Mononuclear cell (primary cell): ENCODE data around the gene PHF12. TPM values are rescaled to one million over a fixed set of nuclear protein-coding genes. Genes with fewer than 3 reads are reported as not detected.
"Not testable (repeated sequence)": the region's sequence is repeated elsewhere in the genome, so short reads cannot be mapped to it uniquely, and the experiment has no call there.

ENCODE experiments used
- H3K27me3 ChIP-seq: 2 replicates; pipeline ENCODE4 v1.6.0; 2011; ENCODE audit warnings: low read length, control low read depth; ENCODE audit not compliant: insufficient read depth
- H3K4me1 ChIP-seq: 2 replicates; pipeline ENCODE4 v1.5.1; 2011; ENCODE audit warnings: mild to moderate bottlenecking, low read length, control low read depth; ENCODE audit not compliant: insufficient read depth
- H3K4me3 ChIP-seq: 2 replicates; pipeline ENCODE4 v1.5.1; 2011; ENCODE audit warnings: mild to moderate bottlenecking, low read length, moderate library complexity
- H3K9me3 ChIP-seq: 2 replicates; pipeline ENCODE4 v1.5.1; 2011; ENCODE audit warnings: low read depth, mild to moderate bottlenecking, control low read depth, low read length
- total RNA-seq: library from RNA; depleted of rRNA; stranded (reverse); fragments of >200 nt; gene quantifications from one replicate; pipeline ENCODE4 v1.2.3, GENCODE V29; 2012

Gene PHF12
- total RNA-seq, 1 donor: 102 TPM

- H3K9me3 ChIP-seq: no peaks in the 10 kb centered on the region
- H3K27me3 ChIP-seq: no peaks in the 10 kb centered on the region
- H3K4me1 ChIP-seq: no peaks in the 10 kb centered on the region
- no peak overlapping the region for H3K4me3 ChIP-seq
Measured at GRCh38 chr17:28912281-28912937, 38.9 kb downstream of the PHF12 start.

- Histone ChIP-seq H3K4me1 (no peaks in the 10 kb centered on the region), H3K9me3 (no peaks in the 10 kb centered on the region), H3K4me3 (no peak overlapping the region), H3K27me3 (no peaks in the 10 kb centered on the region)
Measured at GRCh38 chr17:28911411-28912045, 39.8 kb downstream of the PHF12 start.

- H3K4me1 ChIP-seq: no peaks in the 10 kb centered on the region
- no peak overlapping the region for H3K4me3 ChIP-seq
- no peaks in the 10 kb centered on the region for H3K27me3 ChIP-seq
- no peaks in the 10 kb centered on the region for H3K9me3 ChIP-seq
Measured at GRCh38 chr17:28910534-28910933, 40.8 kb downstream of the PHF12 start.

GRCh38 chr17:28908640-28909167 is 42.6 kb downstream of the PHF12 start:
- Histone ChIP-seq H3K9me3 (no peaks in the 10 kb centered on the region), H3K27me3 (no peaks in the 10 kb centered on the region), H3K4me3 (no peak overlapping the region), H3K4me1 (no peaks in the 10 kb centered on the region)

- Histone ChIP-seq H3K4me1 (peaks cover 4% of the 10 kb centered on the region), H3K4me3 (no peak overlapping the region), H3K9me3 (no peaks in the 10 kb centered on the region)
Measured at GRCh38 chr17:28907709-28908475, 43.4 kb downstream of the PHF12 start.

GRCh38 chr17:28906706-28907438 is 44.4 kb downstream of the PHF12 start:
- no peaks in the 10 kb centered on the region for H3K9me3 ChIP-seq
- H3K4me1 ChIP-seq: peaks cover 9% of the 10 kb centered on the region
- H3K27me3 ChIP-seq: no peaks in the 10 kb centered on the region
- H3K4me3 ChIP-seq: no peak overlapping the region

More at GRCh38 chr17:28907709-28908475, 43.4 kb downstream of the PHF12 start:
- no peaks in the 10 kb centered on the region for H3K27me3 ChIP-seq

- H3K27me3 ChIP-seq: no peaks in the 10 kb centered on the region
- no peak overlapping the region for H3K4me3 ChIP-seq
- H3K4me1 ChIP-seq: peaks cover 15% of the 10 kb centered on the region
- no peaks in the 10 kb centered on the region for H3K9me3 ChIP-seq
Measured at GRCh38 chr17:28906276-28906675, 45.0 kb downstream of the PHF12 start.

- Histone ChIP-seq H3K4me3 (no peak overlapping the region), H3K4me1 (peaks cover 23% of the 10 kb centered on the region), H3K27me3 (no peaks in the 10 kb centered on the region), H3K9me3 (no peaks in the 10 kb centered on the region)
Measured at GRCh38 chr17:28904800-28905199, 46.5 kb downstream of the PHF12 start.

- not testable (repeated sequence) for H3K27me3 ChIP-seq, H3K9me3 ChIP-seq, H3K4me3 ChIP-seq
- H3K4me1 ChIP-seq: peaks cover 26% of the 10 kb centered on the region
Measured at GRCh38 chr17:28903546-28903841, 47.8 kb downstream of the PHF12 start.

GRCh38 chr17:28902819-28903545 is 48.3 kb downstream of the PHF12 start, which contains the start of gene DHRS13:
Gene DHRS13, minus strand, starts transcription at chr17:28903079. Its CDS starts 135 bp downstream, at chr17:28902944.
- H3K4me3 ChIP-seq: peak within 1 kb of the TSS; percentile 66

GRCh38 chr17:28901866-28902818 is 49.2 kb downstream of the PHF12 start:
- Histone ChIP-seq H3K9me3 (no peaks in the 10 kb centered on the region), H3K4me1 (peaks cover 35% of the 10 kb centered on the region), H3K27me3 (no peaks in the 10 kb centered on the region), H3K4me3 (peak overlapping the region; percentile 66)

More at GRCh38 chr17:28902819-28903545, 48.3 kb downstream of the PHF12 start, which contains the start of gene DHRS13:
- no peaks in the 10 kb centered on the region for H3K27me3 ChIP-seq
- H3K4me1 ChIP-seq: peaks cover 31% of the 10 kb centered on the region
- H3K9me3 ChIP-seq: no peaks in the 10 kb centered on the region

- Histone ChIP-seq H3K4me1 (peaks cover 43% of the 10 kb centered on the region), H3K27me3 (no peaks in the 10 kb centered on the region), H3K9me3 (no peaks in the 10 kb centered on the region), H3K4me3 (no peak overlapping the region)
Measured at GRCh38 chr17:28900986-28901726, 50.2 kb downstream of the PHF12 start.
